Left lung (tissue), 10 donors: Measurements from ENCODE around the gene HIGD1A. TPM values are rescaled to one million over a fixed set of nuclear protein-coding genes. Genes with fewer than 3 reads are reported as not detected.
A peak's percentile ranks its signal among the peaks of the same experiment; 100 is the strongest.

Experiments used
- ATAC-seq: fragments of 200-7000 bp; cut with Tn5 transposase; one replicate; pipeline ENCODE4 v1.9.1; 2020; ENCODE audit warnings: moderate library complexity
- DNase-seq, 4 donors: peaks; one replicate each; pipeline ENCODE4 v3.0.0-alpha.2; 2013 to 2020
- H3K27ac ChIP-seq, 2 donors: fragments of 200-600 bp; sonication (generic) in 1 of 2; one replicate each; pipeline versions ENCODE4 v1.5.0 to v1.8.0; 2020 to 2021
- H3K27me3 ChIP-seq, 2 donors: fragments of 200-600 bp; sonication (generic) in 1 of 2; one replicate each; pipeline versions ENCODE4 v1.5.0 to v1.8.0; 2020 to 2021
- H3K36me3 ChIP-seq, 2 donors: fragments of 200-600 bp; sonication (generic) in 1 of 2; one replicate each; pipeline versions ENCODE4 v1.5.0 to v1.8.0; 2020 to 2021
- H3K4me1 ChIP-seq, 2 donors: fragments of 200-600 bp; one replicate each; pipeline ENCODE4 v1.8.0; 2021
- H3K4me3 ChIP-seq, 2 donors: fragments of 200-600 bp; sonication (generic) in 1 of 2; one replicate each; pipeline versions ENCODE4 v1.5.0 to v1.8.0; 2020 to 2021; ENCODE audit warnings: mild to moderate bottlenecking in 1 of 2
- H3K9me3 ChIP-seq, 2 donors: fragments of 200-600 bp; sonication (generic) in 1 of 2; one replicate each; pipeline versions ENCODE4 v1.5.0 to v1.8.0; 2020 to 2021
- intact Hi-C, 2 donors: fragments of 100-400 bp; cut with DNase I; formaldehyde crosslinking; loops; one replicate each; pipeline versions ENCODE4 v1.11.2 to v1.14.2; 2022
- polyA plus RNA-seq, 6 donors: library from polyadenylated mRNA; unstranded; fragments of 120-200 nt; gene quantifications; one replicate each; pipeline ENCODE4 v1.2.1, GENCODE V29; 2013; ENCODE audit not compliant: insufficient read length in 6 of 6
- total RNA-seq, 2 donors: library from RNA; stranded (reverse); fragmentation: NEBNext Ultra II Directional; extraction: Animal tissue kit (Norgen Biotek cat#: 25700); gene quantifications; one replicate each; pipeline ENCODE4 v1.2.1, GENCODE V29; 2021
- TF ChIP-seq, protein P1 (sequence below), 2 donors: fragments of 200-600 bp; sonication (generic) in 1 of 2; IDR thresholded peaks; one replicate each; pipeline versions ENCODE4 v1.5.0 to v1.8.0; 2021; ENCODE audit warnings: antibody characterized with exemption in 2 of 2
- donor health status: DM: no; HTN: yes; CAD: no.
- donor health status: DM: no; HTN: no; CAD: no.

The HIGD1A gene
- total and polyA plus RNA-seq, 8 donors: 77.7 to 99.1 (median 92.5) TPM

GRCh38 chr3:42827023-42827422, 22.7 kb upstream of the HIGD1A start:
- Histone ChIP-seq H3K9me3 (no peaks in the 10 kb centered on the region), H3K27ac (no peak overlapping the region), H3K4me1 (peaks cover 0 to 6% of the 10 kb centered on the region in 2 donors), H3K27me3 (no peaks in the 10 kb centered on the region), H3K4me3 (no peak overlapping the region), H3K36me3 (no peaks in the 10 kb centered on the region)
- no peak for DNase-seq
- ATAC-seq: no peak
- TF ChIP-seq, protein P1, sequence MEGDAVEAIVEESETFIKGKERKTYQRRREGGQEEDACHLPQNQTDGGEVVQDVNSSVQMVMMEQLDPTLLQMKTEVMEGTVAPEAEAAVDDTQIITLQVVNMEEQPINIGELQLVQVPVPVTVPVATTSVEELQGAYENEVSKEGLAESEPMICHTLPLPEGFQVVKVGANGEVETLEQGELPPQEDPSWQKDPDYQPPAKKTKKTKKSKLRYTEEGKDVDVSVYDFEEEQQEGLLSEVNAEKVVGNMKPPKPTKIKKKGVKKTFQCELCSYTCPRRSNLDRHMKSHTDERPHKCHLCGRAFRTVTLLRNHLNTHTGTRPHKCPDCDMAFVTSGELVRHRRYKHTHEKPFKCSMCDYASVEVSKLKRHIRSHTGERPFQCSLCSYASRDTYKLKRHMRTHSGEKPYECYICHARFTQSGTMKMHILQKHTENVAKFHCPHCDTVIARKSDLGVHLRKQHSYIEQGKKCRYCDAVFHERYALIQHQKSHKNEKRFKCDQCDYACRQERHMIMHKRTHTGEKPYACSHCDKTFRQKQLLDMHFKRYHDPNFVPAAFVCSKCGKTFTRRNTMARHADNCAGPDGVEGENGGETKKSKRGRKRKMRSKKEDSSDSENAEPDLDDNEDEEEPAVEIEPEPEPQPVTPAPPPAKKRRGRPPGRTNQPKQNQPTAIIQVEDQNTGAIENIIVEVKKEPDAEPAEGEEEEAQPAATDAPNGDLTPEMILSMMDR (IDR thresholded peaks at IDR 0.05): no peak
- intact Hi-C loops: no loop called here

DNA sequence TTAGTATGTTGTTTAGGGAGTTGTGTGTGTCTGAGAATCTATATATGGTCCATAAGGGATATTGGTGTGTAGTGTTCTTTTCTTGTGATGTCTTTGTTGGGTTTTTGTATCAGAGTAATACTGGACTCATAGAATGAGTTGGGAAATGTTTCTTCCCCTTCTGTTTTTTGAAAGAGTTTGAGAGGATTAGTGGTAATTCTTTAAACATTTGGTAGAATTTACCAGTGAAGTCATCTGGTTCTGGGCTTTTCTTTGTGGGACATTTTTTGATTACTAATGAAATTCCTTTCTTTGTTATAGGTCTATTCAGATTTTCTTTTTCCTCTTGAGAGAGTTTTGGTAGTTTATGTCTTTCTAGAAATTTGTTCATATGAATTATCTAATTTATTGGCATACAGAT, 21.9 kb upstream of the HIGD1A start:
- H3K9me3 ChIP-seq: no peaks in the 10 kb centered on the region
- no peaks in the 10 kb centered on the region for H3K27me3 ChIP-seq
- no peak overlapping the region for H3K27ac ChIP-seq
- peaks cover 0 to 4% of the 10 kb centered on the region in 2 donors for H3K4me1 ChIP-seq
- H3K36me3 ChIP-seq: no peaks in the 10 kb centered on the region
- TF ChIP-seq, protein P1 (IDR thresholded peaks at IDR 0.05): no peak
- no peak for DNase-seq
- no peak for ATAC-seq
- intact Hi-C loops: no loop called here
- no peak overlapping the region for H3K4me3 ChIP-seq

- DNase-seq: no peak
- no peak overlapping the region for H3K4me3 ChIP-seq
- intact Hi-C loops: no loop called here
- peaks cover 0 to 3% of the 10 kb centered on the region in 2 donors for H3K4me1 ChIP-seq
- TF ChIP-seq, protein P1 (IDR thresholded peaks at IDR 0.05): no peak
- no peaks in the 10 kb centered on the region for H3K36me3 ChIP-seq
- H3K27me3 ChIP-seq: no peaks in the 10 kb centered on the region
- no peak overlapping the region for H3K27ac ChIP-seq
- peak; percentile 46 for ATAC-seq
- no peaks in the 10 kb centered on the region for H3K9me3 ChIP-seq
Observed at GRCh38 chr3:42823351-42823750, 19.1 kb upstream of the HIGD1A start.

DNA sequence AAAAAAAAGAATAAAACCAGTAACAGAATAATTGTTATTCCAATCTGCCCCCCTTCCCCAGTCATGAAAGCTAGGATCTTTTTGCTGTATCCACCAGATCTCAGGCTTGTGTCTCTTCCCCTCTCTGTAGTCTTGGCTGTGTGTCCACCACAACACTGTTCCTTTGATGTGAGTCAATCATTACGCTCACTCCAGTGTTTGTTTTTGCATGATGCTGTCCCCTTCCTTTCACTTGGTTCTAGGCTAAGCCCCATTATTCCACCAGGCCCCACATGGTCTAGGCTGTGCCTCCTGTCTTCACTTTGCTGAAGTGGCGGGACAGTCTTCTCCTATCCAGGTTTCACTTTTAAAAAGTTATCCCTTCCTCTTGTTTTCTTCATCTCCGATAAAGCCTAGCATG, 18.5 kb upstream of the HIGD1A start:
- Histone ChIP-seq H3K4me1 (peaks cover 0 to 3% of the 10 kb centered on the region in 2 donors), H3K27ac (no peak overlapping the region), H3K4me3 (no peak overlapping the region), H3K27me3 (no peaks in the 10 kb centered on the region), H3K9me3 (no peaks in the 10 kb centered on the region), H3K36me3 (no peaks in the 10 kb centered on the region)
- DNase-seq (no peak), ATAC-seq (no peak)
- TF ChIP-seq, protein P1 (IDR thresholded peaks at IDR 0.05): no peak
- intact Hi-C loops: no loop called here

GRCh38 chr3:42820746-42821051, 16.4 kb upstream of the HIGD1A start:
- DNase-seq (no peak), ATAC-seq (no peak)
- intact Hi-C loops: no loop called here
- TF ChIP-seq, protein P1 (IDR thresholded peaks at IDR 0.05): no peak
- Histone ChIP-seq H3K4me1 (peaks cover 0 to 3% of the 10 kb centered on the region in 2 donors), H3K4me3 (no peak overlapping the region), H3K27ac (no peak overlapping the region), H3K27me3 (no peaks in the 10 kb centered on the region), H3K36me3 (no peaks in the 10 kb centered on the region), H3K9me3 (no peaks in the 10 kb centered on the region)
